A549 (cell line): ENCODE data around the gene CBX5. TPM values are rescaled to one million over a fixed set of nuclear protein-coding genes. Genes with fewer than 3 reads are reported as not detected.

Experiments
- ATAC-seq, 2 experiments: fragments of 200-7000 bp in 1 of 2; fragments of >200 bp in 1 of 2; cut with Nextera tagmentation in 1 of 2; cut with Tn5 transposase in 1 of 2; 3 replicates each; pipeline versions ENCODE4 v1.8.0 to v1.9.1; 2018 to 2020; ENCODE audit warnings: mild to moderate bottlenecking in 1 of 2, moderate library complexity in 1 of 2
- CTCF ChIA-PET: fragments of 300-600 bp; sonication (Branson Sonifier 250); formaldehyde crosslinking; extraction: SDS; loops from one replicate; lab custom pipeline; 2021; ENCODE audit warnings: antibody characterized with exemption, inconsistent platforms; lab: Yijun Ruan, JAX
- POLR2A ChIA-PET: fragments of 350-600 bp; formaldehyde crosslinking; extraction: SDS; loops from one replicate; lab custom pipeline; 2021; ENCODE audit warnings: antibody characterized with exemption, inconsistent platforms; lab: Yijun Ruan, JAX
- DNase-seq, 2 experiments: peaks; one replicate each; pipeline versions ENCODE4 v3.0.0 to v3.0.0-alpha.2; 2011 to 2016; ENCODE audit warnings: low read depth in 1 of 2, low spot score in 1 of 2
- FAIRE-seq: peaks from 2 replicates; lab custom pipeline; 2011; peaks lifted over from hg19 to GRCh38; lab: Jason Lieb, UNC
- H3K27ac ChIP-seq, 2 experiments: fragments of >200 bp; sonication (Bioruptor Twin); formaldehyde crosslinking; 3 replicates each; pipeline ENCODE4 v1.5.1; 2016 to 2017
- H3K4me1 ChIP-seq: fragments of >200 bp; sonication (Bioruptor Twin); formaldehyde crosslinking; 3 replicates; pipeline ENCODE4 v1.6.1; 2016
- H3K4me2 ChIP-seq: fragments of >200 bp; sonication (Bioruptor Twin); formaldehyde crosslinking; 3 replicates; pipeline ENCODE4 v1.6.1; 2016
- H3K4me3 ChIP-seq: fragments of >200 bp; sonication (Bioruptor Twin); formaldehyde crosslinking; 3 replicates; pipeline ENCODE4 v1.5.1; 2016
- H3K9me3 ChIP-seq: fragments of >200 bp; sonication (Bioruptor Twin); formaldehyde crosslinking; 3 replicates; pipeline ENCODE4 v1.6.1; 2016
- BHLHE40 ChIP-seq: IDR thresholded peaks from 2 replicates; pipeline ENCODE4 v1.6.1; 2012; ENCODE audit warnings: low read depth, low read length, inconsistent platforms
- CBX8 ChIP-seq: fragments of 200-600 bp; sonication (generic); IDR thresholded peaks from 2 replicates; pipeline ENCODE4 v1.6.1; 2016
- CTCF ChIP-seq: fragments of >200 bp; sonication (Bioruptor Twin); formaldehyde crosslinking; IDR thresholded peaks from 3 replicates; pipeline ENCODE4 v1.5.1; 2016
- EHF ChIP-seq: fragments of 250-450 bp; sonication (Bioruptor Pico); IDR thresholded peaks from 2 replicates; pipeline ENCODE4 v1.5.0; 2020; ENCODE audit warnings: mild to moderate bottlenecking
- EP300 ChIP-seq, 2 experiments: fragments of >200 bp; sonication (Bioruptor Twin); formaldehyde crosslinking; IDR thresholded peaks; 2 replicates in 1 of 2; 3 replicates in 1 of 2; pipeline ENCODE4 v1.6.1; 2016 to 2017
- FOSB ChIP-seq: fragments of 250-450 bp; sonication (Bioruptor Pico); IDR thresholded peaks from 2 replicates; pipeline ENCODE4 v1.5.0; 2020; ENCODE audit warnings: mild to moderate bottlenecking, moderate library complexity
- GATA3 ChIP-seq: IDR thresholded peaks from 2 replicates; pipeline ENCODE4 v1.6.1; 2012; ENCODE audit warnings: borderline replicate concordance
- HDAC2 ChIP-seq: fragments of 200-600 bp; sonication (generic); IDR thresholded peaks from 2 replicates; pipeline ENCODE4 v1.6.1; 2016
- HES2 ChIP-seq: fragments of >200 bp; sonication (Bioruptor Twin); formaldehyde crosslinking; IDR thresholded peaks from 2 replicates; pipeline ENCODE4 v1.6.1; 2016
- HOXA7 ChIP-seq: fragments of 250-450 bp; sonication (Bioruptor Pico); IDR thresholded peaks from 2 replicates; pipeline ENCODE4 v1.5.0; 2020; ENCODE audit warnings: mild to moderate bottlenecking, moderate library complexity
- HOXB5 ChIP-seq: fragments of 250-450 bp; sonication (Bioruptor Pico); IDR thresholded peaks from 2 replicates; pipeline ENCODE4 v1.5.0; 2020; ENCODE audit warnings: mild to moderate bottlenecking, moderate library complexity
- JUNB ChIP-seq: fragments of >200 bp; sonication (Bioruptor Twin); formaldehyde crosslinking; IDR thresholded peaks from 2 replicates; pipeline ENCODE4 v1.6.1; 2016
- KDM5A ChIP-seq: fragments of 200-600 bp; sonication (generic); IDR thresholded peaks from 2 replicates; pipeline ENCODE4 v1.6.1; 2016; ENCODE audit warnings: antibody characterized with exemption, mild to moderate bottlenecking
- MAX ChIP-seq: IDR thresholded peaks from 2 replicates; pipeline ENCODE4 v1.6.1; 2012
- MAZ ChIP-seq: fragments of 150-350 bp; IDR thresholded peaks from 2 replicates; pipeline ENCODE4 v1.6.1; 2014; ENCODE audit warnings: antibody characterized with exemption, low read depth, low read length, borderline replicate concordance
- MYC ChIP-seq: IDR thresholded peaks from 2 replicates; pipeline ENCODE4 v1.6.1; 2012; ENCODE audit warnings: mild to moderate bottlenecking, inconsistent platforms, low read length, improper control_type of control experiment, borderline replicate concordance
- NPAS2 ChIP-seq: fragments of 250-450 bp; sonication (Bioruptor Pico); IDR thresholded peaks from 2 replicates; pipeline ENCODE4 v1.8.0; 2022; ENCODE audit warnings: mild to moderate bottlenecking, moderate library complexity, borderline replicate concordance
- PHF8 ChIP-seq: fragments of 200-600 bp; sonication (generic); IDR thresholded peaks from 2 replicates; pipeline ENCODE4 v1.6.1; 2016; ENCODE audit warnings: low read depth, mild to moderate bottlenecking, antibody characterized with exemption, moderate library complexity, borderline replicate concordance
- POLR2A ChIP-seq: IDR thresholded peaks from 2 replicates; pipeline ENCODE4 v1.6.1; 2012; ENCODE audit warnings: mild to moderate bottlenecking, low read length
- RAD21 ChIP-seq, 2 experiments: fragments of >200 bp in 1 of 2; sonication (Bioruptor Twin) in 1 of 2; formaldehyde crosslinking in 1 of 2; IDR thresholded peaks in 1 of 2; conservative IDR thresholded peaks in 1 of 2; 2 replicates in 1 of 2; 3 replicates in 1 of 2; pipeline ENCODE4 v1.6.1; 2012 to 2018; ENCODE audit warnings: inconsistent platforms in 1 of 2
- RARB ChIP-seq: fragments of 250-450 bp; sonication (Bioruptor Pico); IDR thresholded peaks from 2 replicates; pipeline ENCODE4 v1.8.0; 2021; ENCODE audit warnings: mild to moderate bottlenecking, moderate library complexity
- RNF2 ChIP-seq: fragments of 200-600 bp; sonication (generic); IDR thresholded peaks from 2 replicates; pipeline ENCODE4 v1.6.1; 2016; ENCODE audit warnings: low read depth, mild to moderate bottlenecking, antibody characterized with exemption, moderate library complexity, borderline replicate concordance
- SMC3 ChIP-seq: fragments of >200 bp; sonication (Bioruptor Twin); formaldehyde crosslinking; IDR thresholded peaks from 3 replicates; pipeline ENCODE4 v1.6.1; 2018; ENCODE audit warnings: inconsistent platforms
- SREBF2 ChIP-seq: fragments of 450-650 bp; IDR thresholded peaks from 2 replicates; pipeline ENCODE4 v1.6.1; 2014; ENCODE audit warnings: mild to moderate bottlenecking, moderate library complexity
- USF2 ChIP-seq: fragments of 450-650 bp; IDR thresholded peaks from 2 replicates; pipeline ENCODE4 v1.6.1; 2014; ENCODE audit warnings: antibody characterized with exemption
- ZC3H11A ChIP-seq: fragments of 450-650 bp; IDR thresholded peaks from 2 replicates; pipeline ENCODE4 v1.6.1; 2014; ENCODE audit warnings: antibody characterized with exemption, mild to moderate bottlenecking
- ZSCAN20 ChIP-seq: fragments of 250-450 bp; sonication (Bioruptor Pico); IDR thresholded peaks from 2 replicates; pipeline ENCODE4 v1.8.0; 2022; ENCODE audit warnings: mild to moderate bottlenecking, moderate library complexity
- WGBS: methylation state at CpG from one replicate; pipeline ENCODE4 v1.1.6; 2017; ENCODE audit errors: missing lambda C conversion rate; 5-methylcytosine and 5-hydroxymethylcytosine counted together
- polyA plus RNA-seq, 4 experiments: library from polyadenylated mRNA; depleted of rRNA in 3 of 4; stranded (reverse); fragments of >200 nt; fragmentation: RNase III in 1 of 4; extraction: RNeasy Plus Mini Kit Qiagen cat#74134 plus additional on column Dnase treatment in 1 of 4; gene quantifications; 2 replicates in 3 of 4; 3 replicates in 1 of 4; pipeline ENCODE4 v1.2.3, GENCODE V29; 2011 to 2017

Gene CBX5
- polyA plus RNA-seq, 2 of the 4 experiments (the other 2 are of a cell fraction): 39.5 to 129 TPM

GRCh38 chr12:54193434-54193833 is 86.5 kb downstream of the CBX5 start:
- H3K4me1 ChIP-seq: peaks cover 21% of the 10 kb centered on the region
- no peak overlapping the region for H3K4me3 ChIP-seq
- no peak overlapping the region for H3K4me2 ChIP-seq
- H3K27ac ChIP-seq: no peak overlapping the region
- ATAC-seq: no peak
- no peaks in the 10 kb centered on the region for H3K9me3 ChIP-seq
- DNase-seq: no peak
- CTCF ChIA-PET: interaction anchor here (1.1 to 24.8 kb wide), 12 partner anchors 8 to 491 kb away, joined by 3 to 1074 read pairs (median 22); partner anchors contain the start of genes HOXC10, HOXC5, HOXC6 and HOXC8
- WGBS: 64% methylated on average over 7 of the region's 7 CpGs
- POLR2A ChIA-PET: interaction anchor here (0.6 kb wide), 1 partner anchor 176 kb away, joined by 6 read pairs; no protein-coding TSS in a partner anchor
- TF ChIP-seq FOSB (CRISPR knock-in tag) (no peak), GATA3 (no peak), HDAC2 (no peak), RNF2 (no peak), ZC3H11A (no peak), HES2 (no peak)
- no peak for FAIRE-seq

- no peak overlapping the region for H3K4me3 ChIP-seq
- DNase-seq (peak; percentile 87 to 92), FAIRE-seq (no peak), ATAC-seq (peak; percentile 71 to 84)
- no peaks in the 10 kb centered on the region for H3K9me3 ChIP-seq
- peaks cover 25% of the 10 kb centered on the region for H3K4me1 ChIP-seq
- 2% methylated on average over 14 of the region's 14 CpGs for WGBS
- ChIA-PET POLR2A (interaction anchor here (0.6 to 1.4 kb wide), 10 partner anchors 9 to 207 kb away, joined by 3 to 7 read pairs (median 4); partner anchors contain the start of genes HOXC10, HOXC4, HOXC5 and HOXC8), CTCF (interaction anchor here (0.6 to 24.8 kb wide), 29 partner anchors 10 to 492 kb away, joined by 3 to 1074 read pairs (median 4); partner anchors contain the start of genes HOXC10, HOXC4, HOXC5 and HOXC6)
- H3K27ac ChIP-seq: peak overlapping the region; percentile 10 to 70; a peak in 3 of 6 replicates
- TF ChIP-seq HOXA7 (CRISPR knock-in tag) (no peak), MAX (0 out of 2 replicates have a peak, but pooled peaks have one; percentile 53), SREBF2 (no peak), BHLHE40 (0 out of 2 replicates have a peak, but pooled peaks have one; percentile 1), CTCF (peak; percentile 79), NPAS2 (CRISPR knock-in tag) (no peak), RARB (no peak), RAD21 (conservative IDR thresholded peaks at IDR 0.05 in 1 of 2, IDR thresholded peaks at IDR 0.05 in 1 of 2) (peak; percentile 90 to 92), SMC3 (peak; percentile 82), HOXB5 (CRISPR knock-in tag) (no peak), FOSB (CRISPR knock-in tag) (no peak)
- H3K4me2 ChIP-seq: peak overlapping the region; percentile 63
These were observed 88.3 kb downstream of the CBX5 start for GRCh38 chr12:54191550-54192022.

- DNase-seq (no peak), ATAC-seq (peak in 1 of 2 experiments; percentile 2; a peak in 3 of 6 replicates), FAIRE-seq (no peak)
- CTCF ChIA-PET: interaction anchor here (0.6 to 24.8 kb wide), 23 partner anchors 9 to 491 kb away, joined by 3 to 1074 read pairs (median 6); partner anchors contain the start of genes HOXC10, HOXC4, HOXC5 and HOXC6
- POLR2A ChIA-PET: interaction anchor here (0.7 to 1.4 kb wide), 8 partner anchors 10 to 206 kb away, joined by 3 to 7 read pairs (median 4); partner anchors contain the start of genes HOXC10, HOXC4, HOXC5 and HOXC8
- Histone ChIP-seq H3K4me1 (peaks cover 22% of the 10 kb centered on the region), H3K4me2 (peak overlapping the region; percentile 63), H3K27ac (peak overlapping the region; percentile 10 to 65; a peak in 3 of 6 replicates), H3K9me3 (no peaks in the 10 kb centered on the region), H3K4me3 (no peak overlapping the region)
- no peak for TF ChIP-seq ZSCAN20
- no peak for TF ChIP-seq KDM5A
- no peak for TF ChIP-seq USF2
- TF ChIP-seq CBX8: no peak
- TF ChIP-seq HOXA7 (CRISPR knock-in tag): no peak
- no peak for TF ChIP-seq MAZ
- no peak for TF ChIP-seq EP300 (IDR thresholded peaks at IDR 0.05)
- TF ChIP-seq CTCF: no peak
- TF ChIP-seq GATA3: no peak
- no peak for TF ChIP-seq MYC
- no peak for TF ChIP-seq EHF (CRISPR knock-in tag)
- no peak for TF ChIP-seq JUNB
- TF ChIP-seq PHF8: no peak
- no peak for TF ChIP-seq POLR2A
- 38% methylated on average over 4 of the region's 4 CpGs for WGBS
These were observed 88.8 kb downstream of the CBX5 start for GRCh38 chr12:54191126-54191525.
